Fibroblast of skin of right quadriceps (primary cell): ENCODE results near the gene C6orf47.
A peak's percentile ranks its signal among the peaks of the same experiment; 100 is the strongest.
"Not testable (repeated sequence)": the region's sequence is repeated elsewhere in the genome, so short reads cannot be mapped to it uniquely, and the experiment has no call there.

Experiments used
- DNase-seq: peaks from one replicate; pipeline ENCODE4 v3.0.0-alpha.2; 2013

C6orf47 gene, protein sequence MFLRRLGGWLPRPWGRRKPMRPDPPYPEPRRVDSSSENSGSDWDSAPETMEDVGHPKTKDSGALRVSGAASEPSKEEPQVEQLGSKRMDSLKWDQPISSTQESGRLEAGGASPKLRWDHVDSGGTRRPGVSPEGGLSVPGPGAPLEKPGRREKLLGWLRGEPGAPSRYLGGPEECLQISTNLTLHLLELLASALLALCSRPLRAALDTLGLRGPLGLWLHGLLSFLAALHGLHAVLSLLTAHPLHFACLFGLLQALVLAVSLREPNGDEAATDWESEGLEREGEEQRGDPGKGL

GRCh38 chr6:31660381-31661261, at the start of gene C6orf47:
TSS of gene C6orf47 (minus strand) at chr6:31660778. CDS start at chr6:31659947, 831 bp downstream.
- peak; percentile 78 for DNase-seq

DNA sequence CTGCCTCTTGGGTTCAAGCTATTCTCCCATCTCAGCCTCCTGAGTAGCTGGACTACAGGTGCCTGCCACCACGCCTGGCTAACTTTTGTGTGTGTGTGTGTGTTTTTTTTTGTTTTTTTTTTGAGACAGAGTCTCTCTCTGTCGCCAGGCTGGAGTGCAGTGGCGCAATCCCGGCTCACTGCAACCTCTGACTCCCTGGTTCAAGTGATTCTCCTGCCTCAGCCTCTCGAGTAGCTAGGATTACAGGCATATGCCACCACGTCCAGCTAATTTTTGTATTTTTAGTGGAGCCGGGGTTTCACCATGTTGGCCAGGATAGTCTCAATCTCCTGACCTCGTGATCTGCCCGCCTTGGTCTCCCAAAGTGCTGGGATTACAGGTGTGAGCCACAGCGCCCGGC, 48.6 kb upstream of the C6orf47 start:
- DNase-seq = not testable (repeated sequence)

GRCh38 chr6:31708224-31708623, 47.6 kb upstream of the C6orf47 start:
- DNase-seq = no peak

- DNase-seq = no peak
Measured at GRCh38 chr6:31707701-31708100, 47.1 kb upstream of the C6orf47 start.

DNA sequence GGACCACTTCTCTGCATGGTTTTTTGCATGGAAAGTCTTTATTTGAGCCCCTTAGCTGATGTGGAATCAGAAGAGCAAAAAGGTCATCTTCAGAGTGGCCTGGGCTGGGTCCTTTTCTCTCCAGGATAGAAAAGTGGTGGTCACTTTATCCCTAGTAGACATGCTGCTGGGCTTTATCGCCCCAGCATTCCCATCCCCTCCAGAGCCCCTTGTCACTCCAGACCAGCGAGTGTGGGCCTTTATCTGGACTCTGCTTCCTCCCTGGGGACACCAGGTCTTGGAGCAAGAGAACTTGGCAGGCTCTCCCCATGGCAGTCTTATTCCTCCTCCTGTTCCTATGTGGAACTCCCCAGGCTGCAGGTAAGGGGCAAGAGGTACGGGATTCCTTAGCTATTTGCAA, 46.0 kb upstream of the C6orf47 start, which contains the start of gene LY6G6F:
TSS of gene LY6G6F (plus strand) at position 268 of the 400 bp plus-strand sequence. CDS start at position 309, 41 bp downstream.
- DNase-seq = no peak

DNA sequence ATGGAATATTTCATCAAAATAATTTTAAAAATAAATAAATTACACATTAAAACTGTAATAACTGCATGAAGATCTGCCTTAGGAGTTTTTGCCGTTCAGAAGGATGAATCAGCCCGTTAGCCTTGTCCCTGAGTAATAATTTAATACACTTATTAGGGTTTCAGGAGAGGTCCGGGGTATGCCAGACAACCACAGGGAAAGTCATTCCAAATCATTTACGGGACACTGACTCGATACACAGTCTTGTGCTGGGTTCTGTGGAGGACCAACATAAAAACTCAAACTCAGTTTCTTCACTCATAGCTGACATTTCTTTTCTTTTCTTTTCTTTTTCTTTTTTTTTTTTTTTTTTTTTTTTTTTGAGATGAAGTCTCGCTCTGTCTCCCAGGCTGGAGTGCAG, 45.4 kb upstream of the C6orf47 start:
- DNase-seq = no peak

- peak; percentile 98 for DNase-seq
Measured at GRCh38 chr6:31702819-31703716, 42.5 kb upstream of the C6orf47 start, which contains the start of gene ABHD16A. TSS of gene ABHD16A (minus strand) at chr6:31703324. CDS start at chr6:31703281, 43 bp downstream.

GRCh38 chr6:31702405-31702818, 41.8 kb upstream of the C6orf47 start:
- no peak for DNase-seq

DNA sequence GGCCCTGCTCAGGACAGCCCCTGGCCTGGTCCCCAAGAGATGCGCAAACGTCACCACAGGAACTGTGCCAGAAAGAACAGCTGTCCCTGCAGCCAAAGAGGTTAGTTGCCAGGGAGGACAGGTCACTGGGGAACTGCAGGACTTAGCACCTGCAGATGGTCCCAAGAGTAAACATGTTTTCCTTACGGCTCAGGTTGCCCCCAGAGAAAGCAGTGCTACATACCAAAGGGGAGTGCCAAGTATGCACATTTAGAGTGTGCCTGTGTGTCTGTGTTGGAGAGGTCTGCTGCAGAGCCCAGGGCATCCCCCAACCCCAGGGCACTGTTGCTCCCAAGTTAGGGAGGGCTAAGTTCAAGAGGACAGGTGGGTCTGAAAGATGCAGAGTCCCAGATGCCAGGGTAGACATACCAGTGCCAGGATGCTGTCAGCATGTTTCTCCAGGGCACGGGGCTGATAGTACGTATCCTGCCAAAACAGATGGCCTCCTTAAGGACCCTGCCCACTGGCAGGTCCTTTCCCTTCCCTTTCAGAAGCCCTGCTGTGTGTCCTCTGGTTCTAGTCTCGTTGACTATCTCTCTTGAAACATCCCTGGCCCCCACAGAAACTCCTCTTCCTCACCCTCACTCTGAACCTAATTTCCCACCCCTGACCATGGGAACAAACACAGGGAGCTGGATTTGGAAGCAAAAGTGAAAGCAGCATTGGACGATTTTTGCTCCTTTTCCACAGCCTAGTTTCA, 41.3 kb upstream of the C6orf47 start:
- DNase-seq = no peak

DNA sequence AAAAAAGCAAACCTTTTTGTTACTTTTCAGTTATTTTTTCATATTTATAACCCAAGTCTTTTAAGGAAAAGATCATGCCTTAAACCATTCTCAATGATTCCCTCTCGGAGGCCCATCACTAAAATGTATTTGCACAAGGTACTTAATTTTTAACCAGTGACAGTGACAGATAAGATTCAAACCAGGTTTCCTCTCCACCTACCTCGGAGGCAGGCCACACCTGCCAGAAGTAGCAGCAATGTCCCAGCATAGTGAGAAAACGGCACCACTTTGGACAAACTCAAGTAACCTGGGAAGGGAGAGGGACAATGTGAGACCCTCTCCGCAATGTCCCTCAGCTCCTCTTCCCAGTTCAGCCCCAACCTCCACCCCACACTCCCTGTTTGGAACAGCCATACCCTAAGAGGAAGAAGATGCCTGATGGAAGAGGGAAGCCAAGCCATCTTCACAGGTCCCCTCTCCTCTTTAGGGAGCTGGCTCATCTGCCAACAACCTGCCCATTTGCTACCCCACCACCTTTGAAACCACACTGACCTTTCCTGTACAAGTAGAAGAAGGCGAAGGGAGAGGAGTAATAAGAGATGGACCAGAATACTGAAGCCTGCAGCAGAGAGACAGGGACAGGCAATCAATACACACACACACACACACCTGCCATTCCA, 40.3 kb upstream of the C6orf47 start:
- DNase-seq = no peak

DNA sequence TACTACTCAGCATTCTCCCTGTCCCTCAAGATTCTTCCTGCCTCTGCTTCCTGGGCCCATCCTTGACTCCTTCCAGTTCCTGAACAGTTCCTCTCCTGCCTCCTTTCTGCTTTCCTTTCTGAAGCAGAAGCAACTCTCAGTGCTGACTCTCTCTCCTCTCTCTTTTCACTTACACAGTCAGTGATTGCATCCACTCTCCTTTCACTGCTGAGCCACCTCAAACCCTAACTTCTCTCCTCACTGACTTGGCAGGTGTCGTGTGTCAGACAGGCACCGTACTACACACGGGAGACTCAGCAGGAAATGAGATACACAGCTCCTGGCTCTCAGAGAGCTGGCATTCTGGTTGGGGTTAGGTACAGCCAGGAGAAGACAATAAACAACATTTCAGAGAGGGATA, 37.0 kb upstream of the C6orf47 start:
- no peak for DNase-seq

DNA sequence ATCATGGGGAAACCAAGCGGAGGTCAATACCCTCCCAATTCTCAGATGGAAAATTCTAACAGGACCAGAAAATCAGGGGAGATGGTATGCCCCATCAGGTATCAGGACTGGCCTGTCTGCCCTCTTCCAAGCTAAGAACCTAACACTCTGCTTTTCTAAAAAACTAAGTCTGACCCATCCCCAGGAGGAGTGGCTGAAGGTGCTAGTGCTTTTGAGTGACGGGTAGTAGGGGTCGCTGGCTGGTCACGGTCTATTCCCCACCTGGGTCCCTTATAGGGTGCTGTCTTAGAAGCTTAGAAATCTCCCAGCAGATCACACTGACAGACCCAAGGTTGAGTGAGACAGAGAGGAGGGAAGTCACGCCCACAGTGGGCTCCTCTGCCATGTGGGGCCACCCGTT, 33.0 kb upstream of the C6orf47 start:
- DNase-seq = no peak

DNA sequence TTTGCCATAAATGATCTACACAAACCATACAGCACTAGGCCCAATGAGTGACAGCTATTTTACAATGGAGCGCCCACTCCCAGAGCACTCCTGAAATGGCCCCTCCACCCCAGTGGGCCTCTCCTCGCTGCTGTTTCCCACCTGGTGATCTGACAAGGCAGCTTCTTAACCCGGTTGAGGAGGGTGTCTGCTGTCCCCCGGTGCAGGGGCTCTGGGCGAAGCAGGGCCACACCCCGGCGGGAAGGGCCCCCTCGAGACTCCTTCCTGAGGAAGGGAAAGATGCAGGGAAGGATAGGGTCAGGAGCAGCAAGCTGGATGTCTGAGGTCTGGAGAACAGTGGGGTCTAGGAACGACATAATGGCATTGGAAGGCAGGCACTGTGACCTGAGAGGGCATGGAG, 32.3 kb upstream of the C6orf47 start:
- DNase-seq = no peak

DNA sequence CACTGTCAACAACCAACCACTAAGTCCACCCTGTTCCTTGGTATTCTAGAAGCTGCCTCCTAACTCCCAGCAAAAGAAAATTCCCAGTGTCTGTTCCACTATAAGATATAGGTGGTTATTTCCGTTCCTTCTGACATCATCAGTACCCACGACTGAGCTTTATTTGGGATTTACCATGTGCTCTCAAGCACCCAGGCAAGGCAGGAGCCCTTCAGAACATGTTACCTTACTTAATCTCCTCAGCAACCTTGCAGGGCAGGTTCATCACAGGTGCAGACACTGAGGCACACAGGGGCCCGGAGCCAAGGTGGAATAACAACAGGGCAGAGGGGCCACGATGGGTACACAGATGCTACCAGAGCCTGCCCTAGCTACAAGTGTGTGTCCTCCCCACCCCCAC, 31.8 kb upstream of the C6orf47 start:
- no peak for DNase-seq

DNA sequence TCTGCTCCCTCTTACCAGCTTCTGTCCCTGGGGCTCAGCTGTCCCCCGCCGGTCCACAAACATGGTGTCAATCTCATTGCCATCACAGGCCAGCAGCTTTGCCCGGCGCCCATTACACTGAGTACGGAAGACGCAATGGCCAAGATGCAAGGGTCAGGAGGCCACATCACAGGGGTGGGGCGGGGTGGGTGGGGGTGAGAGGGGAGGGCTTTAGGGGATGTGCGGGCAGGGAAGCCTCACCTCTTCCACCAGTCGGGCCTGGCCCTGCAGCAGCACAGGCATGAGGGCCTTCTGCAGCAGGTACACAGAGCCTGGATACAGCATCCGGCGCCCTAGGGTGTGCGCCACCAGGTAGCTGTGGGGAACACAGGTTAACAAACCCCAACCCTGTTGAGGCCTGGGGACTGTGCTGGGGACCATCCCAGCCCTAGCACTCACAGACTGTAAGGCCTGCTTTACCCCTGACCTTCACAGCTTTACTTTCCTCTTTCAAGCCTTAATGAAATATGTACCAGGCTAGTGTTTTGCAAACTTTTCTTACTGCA, 31.1 kb upstream of the C6orf47 start:
- DNase-seq = no peak

GRCh38 chr6:31691078-31691463, 30.5 kb upstream of the C6orf47 start:
- DNase-seq = no peak

GRCh38 chr6:31690231-31691077, 29.9 kb upstream of the C6orf47 start:
- no peak for DNase-seq

GRCh38 chr6:31689249-31690110, 28.9 kb upstream of the C6orf47 start:
- no peak for DNase-seq
